Mucosa of rectum (tissue), 2 donors: Measurements from ENCODE around the gene RNFT2.

Source experiments
- H3K27ac ChIP-seq, 2 donors: one replicate each; pipeline ENCODE4 v1.7.0; 2013; ENCODE audit warnings: inconsistent platforms in 2 of 2, low read depth in 2 of 2, low read length in 2 of 2
- H3K27me3 ChIP-seq, 2 donors: one replicate each; pipeline ENCODE4 v1.7.0; 2013; ENCODE audit warnings: low read length in 2 of 2; ENCODE audit not compliant: control insufficient read depth in 2 of 2, insufficient read depth in 2 of 2
- H3K36me3 ChIP-seq, 2 donors: one replicate each; pipeline ENCODE4 v1.7.0; 2013; ENCODE audit warnings: low read length in 2 of 2; ENCODE audit not compliant: control insufficient read depth in 2 of 2, insufficient read depth in 2 of 2
- H3K4me1 ChIP-seq, 2 donors: one replicate each; pipeline ENCODE4 v1.7.0; 2013; ENCODE audit warnings: low read length in 2 of 2, mild to moderate bottlenecking in 1 of 2; ENCODE audit not compliant: control insufficient read depth in 2 of 2, insufficient read depth in 2 of 2
- H3K4me3 ChIP-seq, 2 donors: one replicate each; pipeline ENCODE4 v1.7.0; 2013; ENCODE audit warnings: low read length in 2 of 2
- H3K9ac ChIP-seq, 2 donors: one replicate each; pipeline ENCODE4 v1.7.0; 2013; ENCODE audit warnings: low read length in 2 of 2, low read depth in 1 of 2, mild to moderate bottlenecking in 1 of 2
- H3K9me3 ChIP-seq, 2 donors: one replicate each; pipeline ENCODE4 v1.7.0; 2013; ENCODE audit warnings: low read length in 2 of 2; ENCODE audit not compliant: control insufficient read depth in 2 of 2
- donor health status: healthy.
- donor health status: Normal muscosa, but diverticular disease.

The RNFT2 gene

DNA sequence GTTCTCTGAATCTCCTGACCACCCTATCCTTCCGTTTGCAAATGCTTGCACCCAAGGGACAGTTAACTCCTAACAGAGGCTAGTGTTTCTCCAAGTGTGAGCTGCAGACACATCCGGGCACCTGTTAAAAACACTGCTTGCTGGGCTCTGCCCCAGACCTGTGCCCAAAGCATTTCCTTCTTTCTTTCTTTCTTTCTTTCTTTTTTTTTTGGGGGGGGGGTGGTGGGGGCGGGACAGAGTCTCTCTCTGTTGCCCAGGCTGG is 42.7 kb upstream of the RNFT2 start:
- Histone ChIP-seq H3K27ac (no peak overlapping the region), H3K4me1 (peaks cover 13 to 22% of the 10 kb centered on the region in 2 donors), H3K4me3 (no peak overlapping the region), H3K9ac (no peak overlapping the region), H3K9me3 (no peaks in the 10 kb centered on the region), H3K36me3 (no peaks in the 10 kb centered on the region), H3K27me3 (peaks cover 6 to 10% of the 10 kb centered on the region in 2 donors)

DNA sequence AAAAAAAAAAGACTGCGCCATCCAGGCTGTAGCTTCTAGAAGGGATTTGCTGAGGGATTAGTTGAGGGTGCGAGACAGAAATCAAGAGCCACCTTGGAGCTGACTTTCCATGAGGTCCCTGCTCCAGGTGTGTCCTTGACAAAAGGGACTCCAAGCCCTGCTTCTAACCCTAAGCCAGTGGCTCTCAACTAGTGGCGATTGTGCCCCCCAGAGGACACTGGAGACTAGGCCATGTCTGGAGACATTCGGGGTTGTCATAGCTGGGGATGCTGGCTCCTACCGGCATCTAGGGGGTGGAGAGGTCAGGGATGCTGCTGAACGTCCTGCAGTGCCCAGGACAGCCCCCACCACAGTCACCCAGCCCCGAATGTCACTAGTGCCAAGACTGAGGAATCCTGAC is 40.8 kb upstream of the RNFT2 start:
- Histone ChIP-seq H3K9me3 (no peaks in the 10 kb centered on the region), H3K4me3 (no peak overlapping the region), H3K4me1 (peaks cover 13 to 22% of the 10 kb centered on the region in 2 donors), H3K27me3 (peaks cover 6 to 10% of the 10 kb centered on the region in 2 donors), H3K36me3 (no peaks in the 10 kb centered on the region), H3K27ac (no peak overlapping the region), H3K9ac (no peak overlapping the region)

DNA sequence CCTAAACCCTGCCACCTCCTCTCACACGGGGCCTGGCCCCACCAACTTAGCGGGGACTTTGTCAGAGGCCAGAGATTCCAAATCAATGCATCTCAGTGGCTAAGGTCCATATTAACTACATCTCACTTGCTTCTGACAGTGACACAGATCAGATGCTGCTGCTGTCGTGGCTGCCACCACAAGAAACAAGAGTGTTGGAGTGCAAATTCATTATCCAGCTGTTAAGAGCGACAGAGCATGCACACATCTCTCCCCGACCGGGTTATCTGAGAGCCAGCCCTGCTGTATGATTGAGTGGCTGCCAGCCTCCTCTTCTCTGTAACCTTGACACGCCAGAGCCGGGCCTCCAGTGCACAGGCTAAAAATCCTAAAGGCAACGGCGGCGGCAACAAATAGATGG is 40.4 kb upstream of the RNFT2 start:
- H3K9me3 ChIP-seq = no peaks in the 10 kb centered on the region
- peaks cover 6 to 10% of the 10 kb centered on the region in 2 donors for H3K27me3 ChIP-seq
- H3K36me3 ChIP-seq = no peaks in the 10 kb centered on the region
- no peak overlapping the region for H3K4me3 ChIP-seq
- no peak overlapping the region for H3K9ac ChIP-seq
- no peak overlapping the region for H3K27ac ChIP-seq
- H3K4me1 ChIP-seq = peaks cover 13 to 22% of the 10 kb centered on the region in 2 donors

- H3K27ac ChIP-seq = no peak overlapping the region
- H3K9ac ChIP-seq = no peak overlapping the region
- H3K4me3 ChIP-seq = no peak overlapping the region
- H3K4me1 ChIP-seq = peaks cover 13 to 22% of the 10 kb centered on the region in 2 donors
- no peaks in the 10 kb centered on the region for H3K36me3 ChIP-seq
- H3K27me3 ChIP-seq = peaks cover 6 to 10% of the 10 kb centered on the region in 2 donors
- no peaks in the 10 kb centered on the region for H3K9me3 ChIP-seq
Measured at GRCh38 chr12:116698116-116698515, 40.0 kb upstream of the RNFT2 start.

DNA sequence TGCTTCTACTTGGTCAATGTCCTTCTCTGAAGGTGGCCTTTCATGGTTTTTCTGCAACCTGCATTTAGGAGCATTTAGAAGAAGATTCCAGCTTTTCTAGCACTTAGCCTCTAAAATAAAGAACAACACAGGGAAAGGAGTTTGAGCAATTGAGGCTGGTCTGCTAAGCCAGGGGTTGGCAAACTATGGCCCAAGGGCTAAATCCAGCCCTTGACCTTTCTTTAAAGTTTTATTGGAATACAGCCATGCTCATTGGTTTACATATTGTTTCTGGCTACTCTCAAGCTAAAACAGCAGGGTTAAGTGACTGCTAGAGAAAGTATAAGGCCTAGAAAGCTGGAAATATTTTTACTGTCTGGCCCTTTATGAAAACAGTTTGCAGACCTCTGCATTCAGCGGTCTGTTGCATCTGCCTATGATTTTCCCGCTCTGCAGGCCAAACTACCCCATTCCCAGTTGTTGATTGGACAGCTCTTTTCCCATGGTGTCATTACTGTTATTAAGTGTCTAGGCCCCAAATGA is 39.5 kb upstream of the RNFT2 start:
- Histone ChIP-seq H3K9ac (no peak overlapping the region), H3K27ac (no peak overlapping the region), H3K9me3 (no peaks in the 10 kb centered on the region), H3K4me1 (peaks cover 11 to 17% of the 10 kb centered on the region in 2 donors), H3K27me3 (peaks cover 6 to 9% of the 10 kb centered on the region in 2 donors), H3K4me3 (no peak overlapping the region), H3K36me3 (no peaks in the 10 kb centered on the region)

DNA sequence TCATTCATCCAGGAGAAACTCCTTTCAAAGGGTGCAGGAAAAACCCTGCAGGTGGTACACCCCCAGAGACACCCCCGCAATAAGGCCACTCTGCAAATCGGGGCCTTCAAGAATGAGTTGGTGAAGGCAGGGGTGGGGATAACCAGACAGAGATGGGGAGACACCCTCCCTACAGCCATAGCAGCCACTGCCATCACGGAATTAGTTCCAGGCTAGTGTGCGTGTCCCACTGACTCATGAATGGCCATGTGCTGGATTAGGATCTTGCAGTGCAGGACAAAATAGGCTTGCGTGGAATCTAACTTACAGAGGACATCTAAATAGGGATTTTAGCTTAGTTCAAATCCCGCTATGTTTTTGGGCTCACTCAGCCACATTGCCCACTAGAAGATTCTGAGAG is 38.0 kb upstream of the RNFT2 start:
- H3K9me3 ChIP-seq = no peaks in the 10 kb centered on the region
- peaks cover 6 to 14% of the 10 kb centered on the region in 2 donors for H3K4me1 ChIP-seq
- no peak overlapping the region for H3K9ac ChIP-seq
- no peak overlapping the region for H3K4me3 ChIP-seq
- no peaks in the 10 kb centered on the region for H3K36me3 ChIP-seq
- H3K27me3 ChIP-seq = no peaks in the 10 kb centered on the region
- H3K27ac ChIP-seq = no peak overlapping the region

DNA sequence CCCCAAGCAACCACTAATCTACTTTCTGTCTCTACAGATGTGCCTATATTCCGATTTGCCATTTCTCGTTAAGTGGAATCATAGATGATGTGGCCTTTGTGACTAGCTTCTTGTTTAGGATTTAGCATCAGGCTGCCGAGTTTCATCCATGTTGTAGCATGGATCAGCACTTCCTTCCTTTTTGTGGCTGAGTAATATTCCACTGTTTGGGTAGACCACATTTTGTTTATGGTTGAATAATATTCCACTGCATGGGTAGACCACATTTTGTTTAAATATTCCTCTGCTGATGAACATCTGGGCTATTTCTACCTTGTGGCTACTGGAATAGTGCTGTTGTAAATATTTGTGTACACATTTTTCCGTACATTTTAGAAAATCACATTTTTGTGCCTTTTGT is 36.7 kb upstream of the RNFT2 start:
- no peaks in the 10 kb centered on the region for H3K9me3 ChIP-seq
- H3K36me3 ChIP-seq = no peaks in the 10 kb centered on the region
- H3K4me1 ChIP-seq = peaks cover 6 to 14% of the 10 kb centered on the region in 2 donors
- no peaks in the 10 kb centered on the region for H3K27me3 ChIP-seq
- no peak overlapping the region for H3K9ac ChIP-seq
- no peak overlapping the region for H3K27ac ChIP-seq
- no peak overlapping the region for H3K4me3 ChIP-seq

GRCh38 chr12:116703214-116703795 is 34.8 kb upstream of the RNFT2 start:
- Histone ChIP-seq H3K27me3 (no peaks in the 10 kb centered on the region), H3K4me3 (no peak overlapping the region), H3K27ac (no peak overlapping the region), H3K9me3 (no peaks in the 10 kb centered on the region), H3K36me3 (no peaks in the 10 kb centered on the region), H3K4me1 (peaks cover 4 to 6% of the 10 kb centered on the region in 2 donors), H3K9ac (no peak overlapping the region)

DNA sequence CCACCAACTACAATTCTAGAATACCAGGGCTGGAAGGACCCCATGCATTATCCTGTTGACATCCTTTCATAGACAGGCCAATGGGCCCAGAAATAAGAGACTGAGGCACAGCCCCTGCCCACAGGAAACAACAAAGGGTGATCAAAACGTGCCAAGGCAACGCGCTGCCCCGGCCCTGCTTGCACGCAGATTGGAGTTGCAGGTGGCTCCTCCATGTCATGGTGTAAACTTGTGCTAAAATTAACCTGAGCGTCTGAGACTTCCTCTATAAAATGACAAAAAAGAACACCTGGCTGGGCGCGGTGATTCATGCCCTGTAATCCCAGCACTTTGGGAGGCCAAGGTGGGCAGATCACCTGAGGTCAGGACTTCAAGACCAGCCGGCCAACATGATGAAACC is 30.4 kb upstream of the RNFT2 start:
- peaks cover 0 to 5% of the 10 kb centered on the region in 2 donors for H3K36me3 ChIP-seq
- peaks cover 3 to 8% of the 10 kb centered on the region in 2 donors for H3K4me1 ChIP-seq
- H3K9me3 ChIP-seq = no peaks in the 10 kb centered on the region
- H3K4me3 ChIP-seq = no peak overlapping the region
- H3K27ac ChIP-seq = no peak overlapping the region
- H3K27me3 ChIP-seq = peaks cover 10 to 11% of the 10 kb centered on the region in 2 donors
- no peak overlapping the region for H3K9ac ChIP-seq

DNA sequence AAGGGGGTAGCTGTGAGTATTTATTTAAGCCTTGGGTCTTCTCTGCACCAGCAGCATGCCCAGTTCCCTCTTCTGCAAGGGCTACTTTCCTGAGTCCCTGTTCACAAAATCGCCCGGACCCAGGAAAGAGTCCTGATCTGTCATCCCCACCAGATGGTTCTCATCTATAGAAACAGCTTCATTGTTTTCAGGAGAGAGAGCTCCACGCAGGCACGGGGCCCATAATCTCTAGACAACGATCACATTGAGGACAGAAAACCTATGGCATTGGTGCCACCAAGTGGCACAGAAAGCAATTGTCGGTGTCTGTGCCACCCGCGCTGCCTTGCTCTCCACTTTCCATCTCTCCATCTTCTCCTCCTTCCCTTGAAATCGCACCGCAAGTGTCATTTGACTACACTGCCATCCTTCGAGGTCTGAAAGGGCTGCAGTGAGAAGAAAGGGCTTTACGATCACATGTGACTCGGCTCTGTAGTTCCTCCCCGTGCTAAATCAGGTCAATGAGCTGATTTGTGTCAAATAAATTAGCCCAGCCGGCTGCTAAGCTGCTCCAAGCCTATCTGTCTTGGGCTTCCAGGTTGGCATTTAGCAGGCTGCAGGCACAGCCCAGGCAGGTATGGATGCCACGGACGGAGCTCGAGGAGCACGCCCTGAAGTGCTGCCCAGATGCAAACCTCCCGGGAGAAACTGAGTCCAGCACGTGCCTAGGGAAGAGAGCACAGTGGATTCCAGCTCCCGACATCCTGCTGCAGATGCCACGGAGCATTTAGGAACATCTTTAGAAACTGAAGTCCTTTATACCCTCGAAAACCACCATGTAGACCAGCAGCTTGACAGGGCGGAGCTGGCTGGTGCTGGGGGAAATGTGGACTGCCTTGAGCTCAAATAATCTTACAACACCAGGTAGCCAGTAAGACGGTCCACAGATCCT is 29.0 kb upstream of the RNFT2 start:
- H3K36me3 ChIP-seq = peaks cover 0 to 5% of the 10 kb centered on the region in 2 donors
- H3K9ac ChIP-seq = no peak overlapping the region
- H3K4me1 ChIP-seq = peaks cover 3 to 8% of the 10 kb centered on the region in 2 donors
- H3K27me3 ChIP-seq = peaks cover 10 to 11% of the 10 kb centered on the region in 2 donors
- H3K4me3 ChIP-seq = peak overlapping the region in 1 of 2 donors; percentile 55
- H3K27ac ChIP-seq = no peak overlapping the region
- H3K9me3 ChIP-seq = no peaks in the 10 kb centered on the region
